Common myeloid progenitor, CD34-positive (primary cell): ENCODE measurements around the gene GP5.

ENCODE experiments used
- CTCF ChIA-PET: fragments of 350-600 bp; sonication (Branson Sonifier 250); formaldehyde crosslinking; loops from one replicate; lab custom pipeline; 2021; ENCODE audit warnings: antibody characterized with exemption; lab: Charles Lee
- POLR2A ChIA-PET: fragments of 350-600 bp; sonication (Branson Sonifier 250); formaldehyde crosslinking; loops from one replicate; lab custom pipeline; 2021; ENCODE audit warnings: antibody characterized with exemption; lab: Charles Lee
- DNase-seq, 3 donors: peaks; one replicate each; pipeline versions ENCODE4 v3.0.0 to v3.0.0-alpha.2; 2013
- H3K27ac ChIP-seq, 2 experiments: 1 replicate in 1 of 2; 2 replicates in 1 of 2; pipeline ENCODE4 v1.7.0; 2013; ENCODE audit warnings: inconsistent platforms in 2 of 2, low read length in 2 of 2, mild to moderate bottlenecking in 2 of 2, low read depth in 1 of 2, moderate library complexity in 1 of 2; ENCODE audit not compliant: severe bottlenecking in 2 of 2, insufficient read depth in 1 of 2, poor library complexity in 1 of 2
- H3K27me3 ChIP-seq, 5 experiments: replicated peaks in 2 of 5; 1 replicate in 3 of 5; 2 replicates in 2 of 5; pipeline versions ENCODE4 v1.6.1 to v1.7.0; 2013; ENCODE audit warnings: low read length in 4 of 5, mild to moderate bottlenecking in 2 of 5, moderate library complexity in 2 of 5, inconsistent platforms in 1 of 5; ENCODE audit not compliant: insufficient read depth in 5 of 5, control insufficient read depth in 4 of 5
- H3K36me3 ChIP-seq, 4 experiments: 1 replicate in 2 of 4; 2 replicates in 2 of 4; pipeline versions ENCODE4 v1.6.1 to v1.7.0; 2013; ENCODE audit warnings: low read length in 3 of 4, control low read depth in 1 of 4, mild to moderate bottlenecking in 1 of 4; ENCODE audit not compliant: control insufficient read depth in 4 of 4, insufficient read depth in 4 of 4
- H3K4me1 ChIP-seq, 4 experiments: 1 replicate in 3 of 4; 2 replicates in 1 of 4; pipeline versions ENCODE4 v1.6.1 to v1.7.1; 2013; ENCODE audit warnings: low read length in 3 of 4, mild to moderate bottlenecking in 3 of 4, control low read depth in 1 of 4, inconsistent platforms in 1 of 4, moderate library complexity in 1 of 4; ENCODE audit not compliant: control insufficient read depth in 4 of 4, insufficient read depth in 4 of 4; ENCODE audit errors: control extremely low read depth in 1 of 4
- H3K4me3 ChIP-seq, 7 experiments: 1 replicate in 4 of 7; 2 replicates in 3 of 7; pipeline versions ENCODE4 v1.5.1 to v1.7.0; 2013; ENCODE audit warnings: mild to moderate bottlenecking in 7 of 7, low read length in 6 of 7, moderate library complexity in 6 of 7, inconsistent platforms in 2 of 7, low read depth in 2 of 7, control low read depth in 1 of 7; ENCODE audit not compliant: insufficient read depth in 4 of 7, control insufficient read depth in 1 of 7; ENCODE audit errors: extremely low read depth in 1 of 7
- H3K9me3 ChIP-seq, 5 experiments: 1 replicate in 4 of 5; 2 replicates in 1 of 5; pipeline versions ENCODE4 v1.6.1 to v1.7.1; 2013; ENCODE audit warnings: low read length in 4 of 5, mild to moderate bottlenecking in 2 of 5, inconsistent platforms in 1 of 5, low read depth in 1 of 5, moderate library complexity in 1 of 5; ENCODE audit not compliant: control insufficient read depth in 4 of 5, insufficient read depth in 2 of 5; ENCODE audit errors: control extremely low read depth in 1 of 5
- WGBS: methylation state at CpG from one replicate; pipeline ENCODE4 v1.1.5; 2013; ENCODE audit not compliant: insufficient coverage; 5-methylcytosine and 5-hydroxymethylcytosine counted together

GP5 gene

DNA sequence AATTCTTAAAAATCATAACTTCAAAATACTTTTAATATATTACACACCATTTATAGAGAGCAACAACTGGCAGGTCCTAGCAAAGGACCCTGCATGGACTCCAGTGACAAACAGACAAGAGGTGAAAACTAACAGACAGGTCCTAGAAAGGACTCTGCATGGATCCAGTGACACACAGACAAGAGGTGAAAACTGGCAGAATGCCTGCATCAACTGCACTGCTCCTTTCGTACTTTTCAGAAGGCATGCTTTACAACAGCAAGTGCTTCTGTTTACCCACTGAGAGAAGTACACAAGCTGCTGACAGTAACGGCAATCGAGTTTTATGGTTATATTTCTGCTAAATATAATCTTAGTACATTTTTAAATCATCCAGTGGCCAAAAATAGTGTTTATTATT lies 24.3 kb upstream of the GP5 start:
- H3K36me3 ChIP-seq: peaks cover 14 to 58% (median 29%) of the 10 kb centered on the region in 4 experiments
- H3K9me3 ChIP-seq: no peaks in the 10 kb centered on the region
- DNase-seq: no peak
- ChIA-PET CTCF (no interaction called here), POLR2A (no interaction called here)
- no peaks in the 10 kb centered on the region for H3K4me1 ChIP-seq
- no CpG with 5 or more reads among the region's 3 CpGs for WGBS
- no peak overlapping the region for H3K4me3 ChIP-seq
- H3K27ac ChIP-seq: no peak overlapping the region
- H3K27me3 ChIP-seq: no peaks in the 10 kb centered on the region

- Histone ChIP-seq H3K27me3 (no peaks in the 10 kb centered on the region), H3K9me3 (no peaks in the 10 kb centered on the region), H3K27ac (no peak overlapping the region), H3K4me3 (no peak overlapping the region), H3K4me1 (no peaks in the 10 kb centered on the region), H3K36me3 (peaks cover 14 to 58% (median 28%) of the 10 kb centered on the region in 4 experiments)
- POLR2A ChIA-PET: no interaction called here
- CTCF ChIA-PET: no interaction called here
- no peak for DNase-seq
These were observed 23.1 kb upstream of the GP5 start for GRCh38 chr3:194422188-194422587.

- H3K36me3 ChIP-seq: peaks cover 4 to 34% (median 12%) of the 10 kb centered on the region in 4 experiments
- H3K27me3 ChIP-seq: no peaks in the 10 kb centered on the region
- no peaks in the 10 kb centered on the region for H3K9me3 ChIP-seq
- POLR2A ChIA-PET: no interaction called here
- H3K4me1 ChIP-seq: no peaks in the 10 kb centered on the region
- no peak overlapping the region for H3K27ac ChIP-seq
- DNase-seq: no peak
- H3K4me3 ChIP-seq: no peak overlapping the region
- CTCF ChIA-PET: no interaction called here
- WGBS: 100% methylated on average over 1 of the region's 2 CpGs
These were observed 19.6 kb upstream of the GP5 start for GRCh38 chr3:194418671-194419070.

DNA sequence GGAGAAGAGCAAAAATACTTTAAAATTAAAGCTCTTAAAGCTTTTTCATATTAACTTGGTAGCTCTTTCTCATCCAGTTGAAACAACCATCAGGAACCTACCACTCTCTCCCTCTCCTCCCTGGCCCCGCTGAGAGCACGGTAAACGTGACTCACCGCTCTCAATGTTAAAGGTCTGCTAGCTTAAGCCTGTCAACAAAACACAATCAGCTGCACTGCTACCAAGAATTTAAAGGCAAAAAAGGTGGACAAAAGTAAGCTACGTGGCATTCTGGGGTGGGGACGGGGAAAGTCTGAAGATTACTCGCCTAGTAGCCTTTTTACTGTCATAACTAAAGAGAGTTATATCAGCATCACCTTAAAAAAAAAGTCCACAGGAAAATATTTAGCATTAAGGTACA lies 8.4 kb upstream of the GP5 start:
- DNase-seq: no peak
- POLR2A ChIA-PET: interaction anchor here (0.6 kb wide), 1 partner anchor 11 kb away, joined by 6 read pairs; no protein-coding TSS in a partner anchor

GRCh38 chr3:194405766-194406165 lies 6.7 kb upstream of the GP5 start:
- ChIA-PET POLR2A (interaction anchor here (1.1 kb wide), 1 partner anchor 64 kb away, joined by 3 read pairs; no protein-coding TSS in a partner anchor), CTCF (interaction anchor here (0.6 to 16.0 kb wide), 3 partner anchors 42 to 180 kb away, joined by 3 to 349 read pairs (median 3); no protein-coding TSS in a partner anchor)
- Histone ChIP-seq H3K27me3 (peaks cover 0 to 7% (median 0%) of the 10 kb centered on the region in 5 experiments), H3K9me3 (no peaks in the 10 kb centered on the region), H3K36me3 (peaks cover 7 to 28% (median 11%) of the 10 kb centered on the region in 4 experiments), H3K4me1 (no peaks in the 10 kb centered on the region), H3K27ac (no peak overlapping the region), H3K4me3 (no peak overlapping the region)
- no peak for DNase-seq
- 100% methylated on average over 2 of the region's 2 CpGs for WGBS

More for the DNA sequence above, 8.4 kb upstream of the GP5 start:
- WGBS: 100% methylated on average over 4 of the region's 7 CpGs
- H3K4me3 ChIP-seq: no peak overlapping the region
- no peaks in the 10 kb centered on the region for H3K9me3 ChIP-seq
- H3K27me3 ChIP-seq: no peaks in the 10 kb centered on the region
- H3K36me3 ChIP-seq: peaks cover 7 to 43% (median 16%) of the 10 kb centered on the region in 4 experiments
- H3K27ac ChIP-seq: no peak overlapping the region
- no peaks in the 10 kb centered on the region for H3K4me1 ChIP-seq
- CTCF ChIA-PET: interaction anchor here (1.0 to 16.0 kb wide), 6 partner anchors 9 to 126 kb away, joined by 3 to 349 read pairs (median 4); no protein-coding TSS in a partner anchor

GRCh38 chr3:194404365-194405140 lies 5.5 kb upstream of the GP5 start:
- ChIA-PET CTCF (interaction anchor here (0.6 to 16.0 kb wide), 7 partner anchors 40 to 741 kb away, joined by 3 to 349 read pairs (median 4); no protein-coding TSS in a partner anchor), POLR2A (interaction anchor here (1.1 kb wide), 1 partner anchor 62 kb away, joined by 3 read pairs; no protein-coding TSS in a partner anchor)
- Histone ChIP-seq H3K27me3 (peaks cover 0 to 7% (median 0%) of the 10 kb centered on the region in 5 experiments), H3K4me1 (peaks cover under 1 to 7% (median 6%) of the 10 kb centered on the region in 4 experiments), H3K4me3 (no peak overlapping the region), H3K9me3 (no peaks in the 10 kb centered on the region), H3K36me3 (peaks cover 7 to 26% (median 10%) of the 10 kb centered on the region in 4 experiments), H3K27ac (no peak overlapping the region)
- 60% methylated on average over 8 of the region's 10 CpGs for WGBS
- peak; percentile 60 to 76 (median 67) for DNase-seq
